NB4 (cell line): ENCODE measurements around the gene BCL11B.
A peak's percentile ranks its signal among the peaks of the same experiment; 100 is the strongest.

ENCODE experiments used
- DNase-seq: peaks from one replicate; pipeline ENCODE4 v3.0.0; 2010; ENCODE audit warnings: low read depth
- H3K4me3 ChIP-seq: one replicate; pipeline ENCODE4 v1.5.1; 2011; ENCODE audit warnings: mild to moderate bottlenecking, low read depth, low read length, moderate library complexity
- CTCF ChIP-seq: IDR thresholded peaks from one replicate; pipeline ENCODE4 v1.5.1; 2012; ENCODE audit warnings: low read depth, low read length
- MYC ChIP-seq: IDR thresholded peaks from 2 replicates; pipeline ENCODE4 v1.6.1; 2011; ENCODE audit warnings: low read depth, low read length
- POLR2A ChIP-seq: IDR thresholded peaks from 2 replicates; pipeline ENCODE4 v1.6.1; 2011; ENCODE audit warnings: mild to moderate bottlenecking; ENCODE audit not compliant: insufficient read length; ENCODE audit errors: extremely low read depth
- TF ChIP-seq, protein P1 (sequence below): IDR thresholded peaks from 2 replicates; pipeline ENCODE4 v1.6.1; 2011; ENCODE audit warnings: low read depth, low read length

Gene BCL11B

DNA sequence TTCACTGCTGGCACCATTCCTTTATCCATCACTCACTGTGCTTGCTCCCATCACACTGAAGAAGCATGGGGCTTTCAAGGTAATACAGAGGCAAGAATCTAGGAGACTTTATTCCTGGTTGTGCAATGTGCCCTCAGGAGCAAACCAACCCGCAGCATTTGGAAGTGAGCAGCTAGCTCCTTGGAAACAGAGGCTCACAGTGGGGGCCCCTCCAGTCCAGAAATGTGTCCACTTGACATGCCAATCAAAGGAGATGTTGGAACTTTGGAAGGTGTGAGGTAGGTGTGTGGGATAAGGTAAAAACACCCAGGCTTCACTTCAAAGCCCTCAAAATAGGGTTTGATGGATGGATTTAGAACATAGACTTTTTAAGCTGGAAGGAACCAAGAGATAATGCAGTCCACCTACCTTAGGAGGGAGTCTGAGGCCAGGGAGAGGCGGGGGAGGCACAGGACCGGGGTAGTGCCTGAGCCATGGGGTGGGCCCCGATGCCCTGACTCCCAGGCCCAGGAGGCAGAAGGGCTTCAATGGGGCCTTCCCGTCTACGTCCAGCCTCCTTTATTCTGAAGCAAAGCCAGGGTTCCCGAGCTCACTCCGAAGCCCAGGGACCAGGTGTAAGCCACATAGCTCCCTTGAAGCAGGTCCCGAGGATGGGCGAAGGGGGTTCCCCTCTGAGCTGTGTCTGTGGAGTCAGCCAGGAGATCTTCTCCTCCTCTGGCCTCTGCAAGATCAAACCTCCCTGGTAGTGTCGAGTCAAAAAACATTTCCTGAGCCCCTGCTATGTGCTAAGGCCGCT is 17.6 kb upstream of the BCL11B start:
- H3K4me3 ChIP-seq: no peak overlapping the region
- TF ChIP-seq, protein P1, sequence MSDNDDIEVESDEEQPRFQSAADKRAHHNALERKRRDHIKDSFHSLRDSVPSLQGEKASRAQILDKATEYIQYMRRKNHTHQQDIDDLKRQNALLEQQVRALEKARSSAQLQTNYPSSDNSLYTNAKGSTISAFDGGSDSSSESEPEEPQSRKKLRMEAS: no peak
- no peak for TF ChIP-seq MYC
- no peak for TF ChIP-seq POLR2A
- TF ChIP-seq CTCF: no peak
- DNase-seq: no peak

- no peak for DNase-seq
- TF ChIP-seq POLR2A (no peak), MYC (no peak), CTCF (no peak)
- TF ChIP-seq, protein P1: no peak
- H3K4me3 ChIP-seq: no peak overlapping the region
Measured at GRCh38 chr14:99288948-99289347, 17.0 kb upstream of the BCL11B start.

GRCh38 chr14:99287269-99287942 is 15.4 kb upstream of the BCL11B start:
- H3K4me3 ChIP-seq: no peak overlapping the region
- TF ChIP-seq, protein P1: peak; percentile 50
- TF ChIP-seq CTCF (no peak), POLR2A (no peak), MYC (peak; percentile 53)
- peak; percentile 98 for DNase-seq

DNA sequence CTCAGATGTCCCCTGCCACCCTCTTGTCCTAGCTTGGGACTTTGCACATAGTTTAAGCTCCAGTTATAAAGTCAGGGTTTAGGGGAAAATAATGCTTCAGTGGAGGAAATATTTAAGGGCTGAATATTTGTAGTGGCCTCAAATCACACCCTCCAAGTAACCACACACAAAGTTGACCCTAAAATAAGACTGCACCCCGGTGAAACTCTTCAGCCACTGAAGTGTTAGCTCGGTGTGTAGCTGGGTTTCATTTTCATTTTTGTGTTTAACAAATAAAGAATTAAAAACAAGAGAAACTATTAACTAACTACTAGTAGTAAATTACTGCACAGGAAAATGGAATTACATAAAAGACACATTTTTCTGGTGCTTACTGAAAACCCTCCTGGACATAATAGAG is 14.8 kb upstream of the BCL11B start:
- peak overlapping the region; percentile 25 for H3K4me3 ChIP-seq

More for the DNA sequence above, 14.8 kb upstream of the BCL11B start:
- no peak for DNase-seq
- TF ChIP-seq, protein P1: no peak
- no peak for TF ChIP-seq MYC
- no peak for TF ChIP-seq CTCF
- no peak for TF ChIP-seq POLR2A
